Transverse colon (tissue), 3 donors: Measurements from ENCODE around the gene CRIP2.

Source experiments
- POLR2A ChIP-seq: fragments of 450-650 bp; IDR thresholded peaks from one replicate; pipeline ENCODE4 v1.6.1; 2016; ENCODE audit warnings: antibody characterized with exemption, mild to moderate bottlenecking, moderate library complexity
- POLR2AphosphoS5 ChIP-seq, 3 donors: sonication (generic); formaldehyde crosslinking; IDR thresholded peaks; one replicate each; pipeline ENCODE4 v1.6.1; 2016; ENCODE audit warnings: antibody characterized with exemption in 3 of 3

DNA sequence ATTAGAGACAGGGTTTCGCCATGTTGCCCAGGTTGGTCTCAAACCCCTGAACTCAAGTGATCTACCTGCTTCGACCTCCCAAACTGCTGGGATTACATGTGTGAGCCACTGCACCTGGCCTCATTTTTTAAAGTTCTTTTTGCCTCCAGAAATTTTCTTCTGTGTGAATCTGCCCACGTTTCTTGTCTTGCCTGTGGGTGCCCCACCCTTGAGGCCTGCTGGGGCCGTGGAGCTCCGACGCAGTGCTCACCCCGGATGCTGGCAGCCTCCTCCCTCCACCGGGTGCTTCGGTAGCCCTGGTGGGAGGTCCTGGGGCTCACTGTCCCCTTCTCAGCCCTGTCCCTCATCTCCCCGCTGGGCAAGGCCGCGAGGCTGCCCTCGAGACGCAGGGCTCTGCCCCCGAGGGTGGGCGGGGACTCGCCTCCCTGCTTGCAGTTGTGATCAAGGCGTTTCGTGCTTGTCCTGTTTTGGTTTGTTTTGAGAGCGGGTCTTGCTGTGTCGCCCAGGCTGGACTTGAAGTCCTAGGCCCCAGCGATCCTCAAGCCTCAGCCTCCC, 19.5 kb upstream of the CRIP2 start:
- TF ChIP-seq POLR2A (no peak), POLR2AphosphoS5 (IDR thresholded peaks at IDR 0.05) (no peak)
